GM19372 (cell line): Measurements from ENCODE around the gene GPX4.
"Not testable (repeated sequence)": the region's sequence is repeated elsewhere in the genome, so short reads cannot be mapped to it uniquely, and the experiment has no call there.

Experiments
- ATAC-seq: cut with Tn5 transposase; IDR thresholded peaks from one replicate; pipeline ENCODE4 v1.9.1; 2021; ENCODE audit warnings: mild to moderate bottlenecking, low read depth, moderate library complexity; ENCODE audit not compliant: unreplicated experiment

The GPX4 gene

DNA sequence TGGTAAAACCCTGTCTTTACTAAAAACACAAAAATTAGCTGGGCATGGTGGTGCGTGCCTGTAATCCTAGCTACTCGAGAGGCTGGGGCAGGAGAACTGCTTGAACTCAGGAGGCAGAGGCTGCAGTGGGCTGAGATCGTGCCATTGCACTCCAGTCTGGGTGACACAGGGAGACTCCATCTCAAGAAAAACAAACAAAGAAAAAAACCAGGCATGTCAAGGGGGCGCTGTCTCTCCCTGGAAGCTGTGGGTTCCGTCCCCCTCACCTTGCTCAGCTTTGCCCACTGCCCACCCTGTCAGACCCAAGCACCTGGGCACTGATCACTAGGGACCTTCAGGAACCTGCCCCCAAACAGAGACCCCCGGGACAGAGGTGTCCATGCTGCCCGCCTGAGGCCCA is 25.3 kb downstream of the GPX4 start:
- not testable (repeated sequence) for ATAC-seq

GRCh38 chr19:1129535-1129934 is 25.7 kb downstream of the GPX4 start:
- ATAC-seq: no peak

- ATAC-seq: no peak
These were observed 27.2 kb downstream of the GPX4 start for GRCh38 chr19:1130771-1131717.

GRCh38 chr19:1131718-1132551 is 28.1 kb downstream of the GPX4 start:
- ATAC-seq: peak; percentile 39

DNA sequence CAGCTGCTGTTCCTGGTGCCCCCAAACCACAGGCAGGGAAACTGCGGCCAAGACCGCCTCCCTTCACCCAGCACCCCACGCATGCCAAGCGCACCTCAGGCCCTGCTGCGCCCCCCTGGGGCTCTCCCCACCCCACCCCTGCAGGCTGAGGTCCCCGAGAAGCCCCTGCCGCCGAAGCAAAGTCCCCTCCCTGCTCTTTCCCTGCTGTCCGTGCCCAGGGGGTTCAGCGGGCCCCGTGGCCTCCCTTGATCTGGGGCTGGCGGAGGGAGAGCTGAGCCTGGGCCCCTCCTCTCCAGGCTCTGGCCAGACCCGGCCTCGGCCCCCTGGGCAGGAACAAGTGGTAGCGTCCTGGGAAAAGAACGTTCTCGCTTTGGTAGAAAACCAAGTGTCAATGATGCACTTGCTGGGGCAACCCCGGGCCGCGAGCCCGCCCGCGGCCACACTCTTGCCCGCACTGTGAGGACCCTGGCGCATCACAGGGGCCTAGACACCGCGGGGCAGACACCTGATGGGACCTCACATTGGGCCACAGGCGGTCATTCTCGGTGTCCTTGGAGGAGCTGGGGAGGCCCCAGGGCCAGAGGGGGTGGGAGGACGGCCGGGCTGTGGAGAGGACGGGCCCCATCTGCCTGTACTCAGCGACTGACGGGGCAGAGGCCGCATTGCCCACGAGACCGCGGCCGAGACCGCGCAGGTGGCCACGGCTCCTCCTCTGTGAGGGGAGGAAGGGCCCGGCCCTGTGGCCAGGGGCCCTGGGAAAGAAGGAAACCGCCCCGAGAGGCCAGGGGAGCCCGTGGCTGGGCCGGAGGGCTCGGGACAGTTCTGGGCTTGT is 29.0 kb downstream of the GPX4 start:
- ATAC-seq: peak; percentile 3

DNA sequence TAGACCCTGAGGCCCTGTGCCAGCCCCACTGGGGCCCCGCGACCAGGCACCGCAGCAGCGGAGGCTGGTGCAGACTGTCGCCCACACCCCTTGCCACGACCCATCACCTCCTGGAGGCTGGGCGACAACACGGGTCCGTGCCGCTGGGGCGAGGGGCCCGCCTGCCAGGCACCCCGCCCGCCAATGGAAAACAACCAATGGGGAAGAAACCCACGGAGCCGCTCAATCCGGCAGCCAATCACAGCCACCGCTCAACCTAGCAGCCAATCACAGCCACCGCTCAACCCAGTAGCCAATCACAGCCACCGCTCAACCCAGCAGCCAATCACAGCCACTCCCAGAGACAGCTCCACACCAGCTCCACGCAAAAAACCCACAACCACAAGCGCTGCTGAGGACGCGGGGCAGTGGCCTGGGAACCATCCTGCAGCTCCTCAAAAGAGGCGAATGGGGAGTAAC is 29.7 kb downstream of the GPX4 start:
- peak; percentile 74 for ATAC-seq

- no peak for ATAC-seq
These were observed 30.6 kb downstream of the GPX4 start for GRCh38 chr19:1134431-1134830.

GRCh38 chr19:1135454-1135853 is 31.7 kb downstream of the GPX4 start:
- ATAC-seq: no peak

DNA sequence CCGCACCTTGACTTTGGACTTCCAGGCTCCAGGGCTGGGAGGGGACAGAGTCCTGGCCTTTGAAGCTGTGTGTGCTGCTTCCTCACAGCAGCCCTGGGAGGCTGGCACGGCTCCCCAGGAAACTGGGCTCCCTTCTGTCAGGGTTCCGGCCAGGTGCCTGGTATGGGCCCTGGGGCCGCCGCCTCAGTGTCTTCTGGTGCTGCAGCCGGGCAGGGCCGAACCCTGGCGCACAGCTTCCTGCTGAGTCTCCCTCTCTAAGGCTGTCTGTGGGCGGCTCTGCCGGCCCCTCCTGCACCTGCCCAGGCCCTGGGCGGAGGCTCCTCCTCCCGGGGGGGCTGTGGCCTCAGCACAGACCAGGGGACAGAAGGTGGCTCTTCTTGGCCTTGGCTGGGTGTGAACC is 32.4 kb downstream of the GPX4 start:
- ATAC-seq: no peak

GRCh38 chr19:1136621-1137317 is 33.0 kb downstream of the GPX4 start:
- no peak for ATAC-seq

- no peak for ATAC-seq
These were observed 34.3 kb downstream of the GPX4 start for GRCh38 chr19:1138121-1138520.

- no peak for ATAC-seq
These were observed 35.3 kb downstream of the GPX4 start for GRCh38 chr19:1139126-1139525.

DNA sequence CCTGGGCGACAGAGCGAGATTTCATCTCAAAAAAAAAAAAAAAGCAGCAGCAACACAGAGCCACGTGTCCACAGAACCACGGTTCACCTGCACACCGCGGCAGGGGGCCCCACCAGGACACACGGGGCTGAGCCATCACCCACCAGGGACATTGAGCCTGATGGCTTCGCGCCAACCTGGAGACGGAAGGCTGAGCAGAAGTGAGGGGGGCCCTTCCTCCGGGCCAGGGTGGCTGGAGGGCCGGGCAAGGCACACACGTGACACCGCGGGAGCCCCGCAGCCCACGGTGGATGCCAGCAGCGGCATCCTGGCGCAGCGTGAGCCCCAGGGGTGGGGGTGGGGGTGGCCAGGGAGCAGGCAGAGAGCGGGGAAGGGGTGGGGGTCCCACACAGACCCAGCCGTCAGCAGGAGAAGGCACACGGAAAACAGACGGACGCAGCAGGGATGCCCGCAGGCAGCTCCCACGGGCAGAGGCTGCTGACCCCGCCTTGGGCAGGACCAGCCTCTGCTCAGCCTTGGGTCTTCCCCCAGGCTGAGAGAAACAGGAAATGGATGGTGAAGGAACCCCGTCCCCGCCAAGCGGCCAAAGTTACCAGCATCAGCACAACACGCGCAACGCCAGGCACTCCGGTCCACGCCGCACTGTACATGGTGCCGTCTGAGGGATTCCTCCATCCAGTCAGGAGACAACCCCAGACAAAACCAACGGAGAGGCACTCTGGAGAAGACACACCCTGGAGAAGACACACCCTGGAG is 36.7 kb downstream of the GPX4 start:
- no peak for ATAC-seq

GRCh38 chr19:1141944-1142343 is 38.1 kb downstream of the GPX4 start:
- no peak for ATAC-seq

- ATAC-seq: no peak
These were observed 40.1 kb downstream of the GPX4 start for GRCh38 chr19:1143828-1144399.

DNA sequence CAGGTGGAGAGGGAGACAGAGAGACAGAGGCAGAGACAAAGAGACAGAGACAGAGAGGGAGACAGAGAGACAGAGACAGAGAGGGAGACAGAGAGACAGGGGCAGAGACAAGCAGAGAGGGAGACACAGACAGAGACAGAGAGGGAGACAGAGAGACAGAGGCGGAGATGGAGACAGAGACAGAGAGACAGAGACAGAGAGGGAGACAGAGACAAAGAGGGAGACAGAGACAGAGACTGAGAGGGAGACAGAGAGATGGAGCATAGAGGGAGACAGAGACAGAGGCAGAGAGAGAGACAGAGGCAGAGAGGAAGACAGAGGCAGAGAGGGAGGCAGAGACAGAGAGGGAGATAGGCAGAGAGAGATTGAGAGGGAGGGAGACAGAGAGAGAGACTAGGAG is 40.9 kb downstream of the GPX4 start:
- no peak for ATAC-seq

GRCh38 chr19:1145635-1146411 is 42.0 kb downstream of the GPX4 start:
- no peak for ATAC-seq

DNA sequence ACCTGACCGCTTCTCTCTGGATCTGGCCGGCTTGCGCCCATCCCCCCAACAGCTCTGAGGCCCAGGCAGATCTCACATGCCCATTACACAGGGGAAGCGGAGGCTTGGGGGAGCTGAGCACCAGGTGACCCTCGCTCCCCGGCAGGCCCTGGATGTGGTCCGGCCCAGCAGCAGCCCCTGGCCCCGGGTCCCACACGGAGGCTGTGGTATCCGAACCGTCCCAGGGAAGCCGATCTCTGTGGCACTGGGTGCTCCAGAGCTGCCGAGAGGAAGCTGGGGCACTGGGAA is 42.6 kb downstream of the GPX4 start:
- no peak for ATAC-seq
